ENCODE data around the gene ANKUB1. TPM values are rescaled to one million over a fixed set of nuclear protein-coding genes. Genes with fewer than 3 reads are reported as not detected.

ANKUB1 gene
- total RNA-seq, 1 donor from 2014 or later, result 3.1 TPM

DNA sequence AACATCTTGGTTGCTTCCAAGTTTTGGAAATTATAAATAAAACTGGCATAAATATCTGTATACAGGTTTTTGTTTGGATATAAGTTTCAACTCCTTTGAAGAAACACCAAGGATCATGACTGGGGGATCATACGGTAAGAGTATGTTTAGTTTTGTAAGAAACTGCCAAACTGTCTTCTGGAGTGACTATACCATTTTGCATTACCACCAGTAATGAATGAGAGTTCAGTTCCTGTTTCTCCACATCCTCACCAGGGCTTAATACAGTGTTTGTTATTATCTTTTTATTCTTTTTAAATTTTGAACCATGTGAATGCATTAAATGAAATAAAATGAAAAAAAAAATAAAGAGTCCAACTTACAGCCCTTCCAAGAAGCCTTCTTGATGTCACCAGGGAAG is 3.7 kb upstream of the ANKUB1 start:
- DNase-seq (no peak), ATAC-seq (no peak)
- H3K4me1 ChIP-seq, result no peaks in the 10 kb centered on the region
- no peaks in the 10 kb centered on the region for H3K27me3 ChIP-seq (ENCODE audit: low read depth)
- H3K4me3 ChIP-seq, result no peak overlapping the region
- no peaks in the 10 kb centered on the region for H3K36me3 ChIP-seq
- intact Hi-C loops (cut with DNase I), result no loop called here
- H3K9me3 ChIP-seq, result no peaks in the 10 kb centered on the region
- no peak overlapping the region for H3K27ac ChIP-seq
- TF ChIP-seq, protein P1, sequence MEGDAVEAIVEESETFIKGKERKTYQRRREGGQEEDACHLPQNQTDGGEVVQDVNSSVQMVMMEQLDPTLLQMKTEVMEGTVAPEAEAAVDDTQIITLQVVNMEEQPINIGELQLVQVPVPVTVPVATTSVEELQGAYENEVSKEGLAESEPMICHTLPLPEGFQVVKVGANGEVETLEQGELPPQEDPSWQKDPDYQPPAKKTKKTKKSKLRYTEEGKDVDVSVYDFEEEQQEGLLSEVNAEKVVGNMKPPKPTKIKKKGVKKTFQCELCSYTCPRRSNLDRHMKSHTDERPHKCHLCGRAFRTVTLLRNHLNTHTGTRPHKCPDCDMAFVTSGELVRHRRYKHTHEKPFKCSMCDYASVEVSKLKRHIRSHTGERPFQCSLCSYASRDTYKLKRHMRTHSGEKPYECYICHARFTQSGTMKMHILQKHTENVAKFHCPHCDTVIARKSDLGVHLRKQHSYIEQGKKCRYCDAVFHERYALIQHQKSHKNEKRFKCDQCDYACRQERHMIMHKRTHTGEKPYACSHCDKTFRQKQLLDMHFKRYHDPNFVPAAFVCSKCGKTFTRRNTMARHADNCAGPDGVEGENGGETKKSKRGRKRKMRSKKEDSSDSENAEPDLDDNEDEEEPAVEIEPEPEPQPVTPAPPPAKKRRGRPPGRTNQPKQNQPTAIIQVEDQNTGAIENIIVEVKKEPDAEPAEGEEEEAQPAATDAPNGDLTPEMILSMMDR (IDR thresholded peaks at IDR 0.05), result no peak

DNA sequence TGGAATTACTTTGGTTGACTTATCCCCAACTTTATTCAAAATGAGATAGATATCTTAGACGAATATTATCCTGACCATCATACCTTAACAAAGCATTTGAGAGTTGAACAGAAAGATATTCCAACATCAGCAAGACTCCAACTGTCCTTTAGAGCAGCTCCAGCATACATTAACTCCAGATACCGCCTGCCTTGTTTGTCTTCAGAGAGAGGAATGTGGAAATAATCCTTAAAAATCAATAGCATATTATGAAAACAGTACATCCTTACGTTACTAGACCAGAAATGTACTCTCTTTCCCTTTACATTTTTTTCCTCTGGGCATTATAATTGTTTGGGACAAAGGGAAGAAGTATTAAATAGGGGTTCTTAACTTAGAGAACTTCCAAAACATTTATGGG is 1.7 kb downstream of the ANKUB1 start:
- ATAC-seq (no peak), DNase-seq (no peak)
- intact Hi-C loops (cut with DNase I), result no loop called here
- no peaks in the 10 kb centered on the region for H3K9me3 ChIP-seq
- no peak overlapping the region for H3K4me3 ChIP-seq
- H3K27ac ChIP-seq, result no peak overlapping the region
- H3K27me3 ChIP-seq (ENCODE audit: low read depth), result no peaks in the 10 kb centered on the region
- H3K36me3 ChIP-seq, result no peaks in the 10 kb centered on the region
- TF ChIP-seq, protein P1 (IDR thresholded peaks at IDR 0.05), result no peak
- no peaks in the 10 kb centered on the region for H3K4me1 ChIP-seq

DNA sequence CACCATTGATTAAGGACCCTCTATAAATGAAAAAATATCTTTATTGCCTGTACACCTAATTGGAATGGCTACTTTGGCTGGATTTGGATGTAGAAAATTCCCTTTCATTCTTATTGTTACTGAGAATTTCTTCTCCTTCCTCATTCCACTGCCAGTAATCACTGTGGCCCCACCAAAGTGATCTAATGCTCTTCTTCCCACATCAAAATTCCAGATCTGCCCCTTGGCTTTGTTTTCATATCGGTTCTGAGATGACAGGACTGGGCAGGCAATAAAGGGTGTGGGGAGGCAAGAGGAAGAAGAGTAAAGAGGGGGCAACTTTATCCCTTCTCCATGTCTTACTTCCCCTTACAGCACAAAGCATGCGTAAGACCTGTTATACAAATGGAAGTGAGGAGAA is 2.1 kb downstream of the ANKUB1 start:
- no peak for ATAC-seq
- intact Hi-C loops (cut with DNase I), result no loop called here
- TF ChIP-seq, protein P1 (IDR thresholded peaks at IDR 0.05), result no peak

DNA sequence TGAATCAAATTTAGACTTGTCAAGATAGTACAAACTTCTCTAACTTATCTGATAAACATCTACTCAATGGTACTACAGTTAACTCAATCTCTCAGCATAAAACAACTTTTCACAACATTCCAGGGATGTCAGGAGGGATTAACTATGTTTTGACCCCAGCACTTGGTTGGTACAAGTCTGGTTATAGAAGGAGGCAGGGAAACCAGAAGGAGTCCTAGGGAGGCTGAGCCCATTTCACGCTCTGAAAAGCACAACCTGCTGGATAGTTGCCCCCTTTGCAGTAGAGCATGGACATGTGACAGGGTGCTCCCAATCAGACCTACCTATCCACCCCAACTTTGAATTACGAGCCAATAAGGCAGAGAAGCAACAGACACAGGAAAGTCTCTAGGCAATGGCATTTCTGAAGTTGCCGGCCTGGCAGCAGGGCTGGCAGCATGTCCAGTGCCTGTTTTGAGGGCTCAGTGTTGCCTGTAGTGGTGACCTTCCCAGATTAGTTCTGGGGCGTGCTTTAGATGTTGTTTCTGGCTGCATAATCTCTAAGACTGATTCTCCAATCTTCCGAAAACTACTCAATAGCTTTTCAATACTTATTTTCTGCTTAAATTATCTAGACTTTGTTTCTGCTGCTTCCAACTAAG is 8.2 kb downstream of the ANKUB1 start:
- DNase-seq (no peak), ATAC-seq (no peak)
- Histone ChIP-seq H3K27me3 (ENCODE audit: low read depth) (no peaks in the 10 kb centered on the region), H3K36me3 (no peaks in the 10 kb centered on the region), H3K27ac (peak overlapping the region; percentile 4), H3K4me3 (no peak overlapping the region), H3K4me1 (peaks cover 5% of the 10 kb centered on the region), H3K9me3 (no peaks in the 10 kb centered on the region)
- intact Hi-C loops (cut with DNase I), result no loop called here
- TF ChIP-seq, protein P1 (IDR thresholded peaks at IDR 0.05), result no peak

More for the DNA sequence above, 2.1 kb downstream of the ANKUB1 start:
- Histone ChIP-seq H3K36me3 (no peaks in the 10 kb centered on the region), H3K27me3 (ENCODE audit: low read depth) (no peaks in the 10 kb centered on the region), H3K4me1 (no peaks in the 10 kb centered on the region), H3K27ac (no peak overlapping the region), H3K4me3 (no peak overlapping the region), H3K9me3 (no peaks in the 10 kb centered on the region)
- no peak for DNase-seq

DNA sequence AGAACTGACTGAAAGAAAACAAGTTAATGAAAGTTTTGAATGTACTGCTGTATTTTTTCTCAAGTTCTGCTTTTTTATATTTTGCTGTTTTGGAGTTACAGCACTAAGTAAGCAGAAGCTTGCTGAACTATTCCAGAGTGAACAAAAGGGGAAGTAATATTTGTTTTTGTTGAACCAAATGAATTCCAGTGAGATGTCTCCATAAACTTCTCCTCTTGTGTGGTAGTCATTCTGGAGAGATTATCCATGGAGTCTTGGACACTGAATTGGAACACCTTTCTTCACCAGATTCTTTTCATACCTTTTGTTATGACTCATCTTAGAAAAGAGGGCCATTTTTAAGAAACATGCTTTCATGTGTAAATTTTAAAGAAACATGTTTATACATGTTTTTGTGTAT is 8.8 kb downstream of the ANKUB1 start:
- Histone ChIP-seq H3K27ac (peak overlapping the region; percentile 4), H3K4me1 (peaks cover 5% of the 10 kb centered on the region), H3K9me3 (no peaks in the 10 kb centered on the region), H3K27me3 (ENCODE audit: low read depth) (no peaks in the 10 kb centered on the region), H3K36me3 (no peaks in the 10 kb centered on the region), H3K4me3 (no peak overlapping the region)
- ATAC-seq, result peak; percentile 56 to 62
- TF ChIP-seq, protein P1 (IDR thresholded peaks at IDR 0.05), result no peak
- intact Hi-C loops (cut with DNase I), result no loop called here
- DNase-seq, result no peak

Measured in lower lobe of right lung (tissue), 2 donors.